Lung (tissue), 13 donors: ENCODE results near the gene PDE6A. TPM values are rescaled to one million over a fixed set of nuclear protein-coding genes. Genes with fewer than 3 reads are reported as not detected.

Experiments used
- ATAC-seq: fragments of 200-7000 bp; cut with Tn5 transposase; one replicate; pipeline ENCODE4 v1.9.1; 2020; ENCODE audit warnings: moderate number of reproducible peaks; ENCODE audit not compliant: insufficient read depth, low FRiP score
- DNase-seq, 3 donors: peaks; one replicate each; pipeline ENCODE4 v3.0.0-alpha.2; 2013 to 2017
- H3K27ac ChIP-seq, 2 donors: one replicate each; pipeline ENCODE4 v1.5.1; 2013; ENCODE audit warnings: mild to moderate bottlenecking in 2 of 2, moderate library complexity in 2 of 2, control low read depth in 1 of 2, inconsistent platforms in 1 of 2, low read depth in 1 of 2, low read length in 1 of 2
- H3K27me3 ChIP-seq, 3 donors: one replicate each; pipeline ENCODE4 v1.5.1; 2013; ENCODE audit warnings: low read length in 2 of 3; ENCODE audit not compliant: control insufficient read depth in 3 of 3, insufficient read depth in 3 of 3
- H3K36me3 ChIP-seq, 4 donors: one replicate each; pipeline ENCODE4 v1.5.1; 2013; ENCODE audit warnings: low read length in 4 of 4, mild to moderate bottlenecking in 1 of 4, moderate library complexity in 1 of 4; ENCODE audit not compliant: control insufficient read depth in 4 of 4, insufficient read depth in 4 of 4
- H3K4me1 ChIP-seq, 5 donors: one replicate each; pipeline ENCODE4 v1.5.1; 2013; ENCODE audit warnings: low read length in 5 of 5, mild to moderate bottlenecking in 2 of 5, moderate library complexity in 1 of 5; ENCODE audit not compliant: control insufficient read depth in 5 of 5, insufficient read depth in 5 of 5
- H3K4me3 ChIP-seq: one replicate; pipeline ENCODE4 v1.5.1; 2013; ENCODE audit warnings: mild to moderate bottlenecking, control low read depth, moderate library complexity
- H3K9ac ChIP-seq, 2 donors: one replicate each; pipeline ENCODE4 v1.5.1; 2013; ENCODE audit warnings: low read length in 2 of 2, control low read depth in 1 of 2; ENCODE audit not compliant: insufficient read depth in 1 of 2
- H3K9me3 ChIP-seq, 4 donors: one replicate each; pipeline ENCODE4 v1.5.1; 2013; ENCODE audit warnings: low read length in 3 of 4, mild to moderate bottlenecking in 1 of 4, moderate library complexity in 1 of 4; ENCODE audit not compliant: control insufficient read depth in 4 of 4, insufficient read depth in 3 of 4
- CTCF ChIP-seq: IDR thresholded peaks from 2 replicates; pipeline ENCODE4 v1.5.1; 2012; ENCODE audit warnings: mild to moderate bottlenecking; ENCODE audit errors: control extremely low read depth, extremely low read depth
- WGBS, 2 donors: extraction: QIAGEN DNeasy Blood & Tissue Kit; methylation state at CpG; one replicate each; pipeline ENCODE4 v1.1.7; 2013; 5-methylcytosine and 5-hydroxymethylcytosine counted together
- polyA plus RNA-seq, 2 donors: library from polyadenylated mRNA; stranded (reverse); fragments of 200-250 nt; gene quantifications; one replicate each; pipeline ENCODE4 v1.2.1, GENCODE V29; 2013
- small RNA-seq: library from RNA; depleted of rRNA; stranded (forward); fragments of <200 nt; gene quantifications from one replicate; pipeline ENCODE3, GENCODE V24; 2014; ENCODE audit warnings: low replicate concordance
- total RNA-seq, 2 donors: library from RNA; depleted of rRNA in 1 of 2; stranded (reverse); fragments of >200 nt in 1 of 2; gene quantifications; one replicate each; pipeline ENCODE4 v1.2.1, GENCODE V29; 2014 to 2021
- donor health status: control.
- donor health status: control.
- donor health status: Bipolar disorder and iron deficiency.
- donor health status: healthy.
- donor health status: DM: yes; HTN: yes; CAD: no.

The PDE6A gene
- total and polyA plus RNA-seq, 4 donors = 0.03 to 0.06 (median 0.06) TPM; not detected in 1

GRCh38 chr5:149810856-149811255, 133.7 kb downstream of the PDE6A start:
- WGBS, 2 donors = 79 to 83% methylated on average over 6 of the region's 6 CpGs
- peaks cover 0 to 47% (median 0%) of the 10 kb centered on the region in 3 donors for H3K27me3 ChIP-seq
- no peaks in the 10 kb centered on the region for H3K9me3 ChIP-seq
- no peaks in the 10 kb centered on the region for H3K36me3 ChIP-seq
- ATAC-seq (no peak), DNase-seq (no peak)
- H3K4me3 ChIP-seq = no peak overlapping the region
- no peak overlapping the region for H3K9ac ChIP-seq
- peak overlapping the region in 1 of 2 donors; percentile 81 for H3K27ac ChIP-seq
- peaks cover 0 to 7% (median 3%) of the 10 kb centered on the region in 5 donors for H3K4me1 ChIP-seq
- TF ChIP-seq CTCF = no peak

GRCh38 chr5:149809931-149810691, 134.5 kb downstream of the PDE6A start:
- 72 to 91% methylated on average over 8 of the region's 8 CpGs for WGBS, 2 donors
- Histone ChIP-seq H3K4me1 (peaks cover 0 to 11% (median 3%) of the 10 kb centered on the region in 5 donors), H3K4me3 (no peak overlapping the region), H3K36me3 (no peaks in the 10 kb centered on the region), H3K9me3 (no peaks in the 10 kb centered on the region), H3K27ac (peak overlapping the region in 1 of 2 donors; percentile 81), H3K27me3 (peaks cover 0 to 45% (median 0%) of the 10 kb centered on the region in 3 donors), H3K9ac (no peak overlapping the region)
- DNase-seq = peak; percentile 41 to 74 (median 49)
- no peak for TF ChIP-seq CTCF
- ATAC-seq = peak; percentile 15

GRCh38 chr5:149808264-149808982, 136.2 kb downstream of the PDE6A start:
- Histone ChIP-seq H3K4me3 (no peak overlapping the region), H3K36me3 (no peaks in the 10 kb centered on the region), H3K9me3 (no peaks in the 10 kb centered on the region), H3K27ac (peak overlapping the region in 1 of 2 donors; percentile 82), H3K4me1 (peaks cover 0 to 22% (median 5%) of the 10 kb centered on the region in 5 donors), H3K27me3 (peaks cover 0 to 41% (median 0%) of the 10 kb centered on the region in 3 donors), H3K9ac (no peak overlapping the region)
- ATAC-seq (no peak), DNase-seq (no peak)
- no peak for TF ChIP-seq CTCF
- 80 to 87% methylated on average over 5 of the region's 5 CpGs for WGBS, 2 donors

Small RNA genes lying within 50 kb of the gene (small RNA-seq; reads per million reads assigned to genes)
- not detected for gene RF00019

Other genes with a start within 250 kb of the PDE6A start
- gene PPARGC1B, start 214.5 kb downstream of the PDE6A start, total RNA-seq = 10 to 100 TPM in 1 of 2 donors, 1 to 10 TPM in 1; 2.0 to 11.0 TPM
- gene PPARGC1B, start 214.5 kb downstream of the PDE6A start, polyA plus RNA-seq = 1 to 10 TPM; 1.4 to 2.9 TPM
- gene SLC26A2, start 16.0 kb upstream of the PDE6A start, total RNA-seq = 10 to 100 TPM; 21.2 to 25.6 TPM
- gene SLC26A2, start 16.0 kb upstream of the PDE6A start, polyA plus RNA-seq = 1 to 10 TPM; 5.8 to 7.1 TPM
- gene TIGD6, start 55.9 kb upstream of the PDE6A start, total RNA-seq = 1 to 10 TPM; 4.5 to 5.0 TPM
- 1 to 10 TPM; 3.0 to 3.9 TPM for gene TIGD6, start 55.9 kb upstream of the PDE6A start, polyA plus RNA-seq
- gene HMGXB3, start 55.9 kb upstream of the PDE6A start, total RNA-seq = 10 to 100 TPM; 39.1 to 42.3 TPM
- gene HMGXB3, start 55.9 kb upstream of the PDE6A start, polyA plus RNA-seq = 10 to 100 TPM; 22.3 to 22.6 TPM
- gene CSF1R, start 141.8 kb upstream of the PDE6A start, total RNA-seq = 10 to 100 TPM; 29.1 to 52.3 TPM
- 10 to 100 TPM; 13.0 to 65.0 TPM for gene CSF1R, start 141.8 kb upstream of the PDE6A start, polyA plus RNA-seq
- gene PDGFRB, start 211.1 kb upstream of the PDE6A start, total RNA-seq = 100 to 1,000 TPM; 110 to 215 TPM
- gene PDGFRB, start 211.1 kb upstream of the PDE6A start, polyA plus RNA-seq = 10 to 100 TPM; 33.6 to 46.5 TPM
- gene CDX1, start 222.0 kb upstream of the PDE6A start, total RNA-seq = under 1 TPM; 0.25 to 0.43 TPM
- under 1 TPM; 0.09 to 0.28 TPM for gene CDX1, start 222.0 kb upstream of the PDE6A start, polyA plus RNA-seq
- under 1 TPM in 1 of 2 donors, not detected in 1; 0.06 TPM for gene SLC6A7, start 245.3 kb upstream of the PDE6A start, total RNA-seq
- gene SLC6A7, start 245.3 kb upstream of the PDE6A start, polyA plus RNA-seq = under 1 TPM; 0.02 to 0.03 TPM